Parathyroid adenoma (tissue), 2 donors: ENCODE results near the gene MCM3AP.
"Not testable (repeated sequence)": the region's sequence is repeated elsewhere in the genome, so short reads cannot be mapped to it uniquely, and the experiment has no call there.

Experiments
- H2AFZ ChIP-seq: fragments of 300-600 bp; sonication (generic); one replicate; pipeline ENCODE4 v1.7.0; 2017; ENCODE audit warnings: antibody characterized with exemption, mild to moderate bottlenecking
- H3K27ac ChIP-seq: fragments of 300-600 bp; sonication (generic); one replicate; pipeline ENCODE4 v1.7.0; 2017
- H3K27me3 ChIP-seq: fragments of 300-600 bp; sonication (generic); one replicate; pipeline ENCODE4 v1.7.0; 2017; ENCODE audit warnings: low read length; ENCODE audit not compliant: control insufficient read depth, insufficient read depth
- H3K36me3 ChIP-seq: fragments of 300-600 bp; sonication (generic); one replicate; pipeline ENCODE4 v1.7.0; 2017; ENCODE audit warnings: low read length; ENCODE audit not compliant: control insufficient read depth, insufficient read depth
- H3K4me1 ChIP-seq: fragments of 300-600 bp; sonication (generic); one replicate; pipeline ENCODE4 v1.7.0; 2017; ENCODE audit warnings: control low read depth
- H3K4me2 ChIP-seq: fragments of 300-600 bp; sonication (generic); one replicate; pipeline ENCODE4 v1.7.0; 2017; ENCODE audit warnings: low read length
- H3K4me3 ChIP-seq: fragments of 300-600 bp; sonication (generic); one replicate; pipeline ENCODE4 v1.7.0; 2017; ENCODE audit warnings: low read depth, low read length
- H3K79me2 ChIP-seq: fragments of 300-600 bp; sonication (generic); one replicate; pipeline ENCODE4 v1.7.0; 2017; ENCODE audit warnings: control low read depth
- H3K9ac ChIP-seq: fragments of 300-600 bp; sonication (generic); one replicate; pipeline ENCODE4 v1.7.0; 2017; ENCODE audit warnings: mild to moderate bottlenecking
- H3K9me3 ChIP-seq: fragments of 300-600 bp; sonication (generic); one replicate; pipeline ENCODE4 v1.7.0; 2017; ENCODE audit warnings: low read length; ENCODE audit not compliant: control insufficient read depth
- TF ChIP-seq, protein P1 (sequence below): fragments of 300-600 bp; sonication (generic); IDR thresholded peaks from one replicate; pipeline ENCODE4 v1.7.0; 2017; ENCODE audit warnings: antibody characterized with exemption, mild to moderate bottlenecking
- donor health status: primary hyperparathyroidism.

Gene MCM3AP

DNA sequence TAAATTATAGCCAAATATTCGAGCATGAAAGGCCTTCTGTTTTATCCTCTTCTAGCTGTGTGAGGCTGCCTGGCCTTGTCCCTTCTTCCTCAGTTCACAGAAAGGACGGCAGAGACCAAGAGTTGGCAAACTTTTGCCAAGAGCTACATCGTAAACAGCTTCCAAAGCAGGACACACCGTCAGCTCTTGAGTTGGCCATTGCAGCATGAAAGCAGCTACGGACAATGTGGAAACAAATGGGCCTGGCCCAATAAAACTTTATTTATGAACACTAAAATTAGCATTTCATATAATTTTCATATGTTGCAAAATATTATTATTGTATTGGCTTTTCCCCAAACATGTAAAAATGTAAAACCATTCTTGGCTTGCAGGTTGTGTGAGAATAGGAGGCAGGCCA, 27.5 kb upstream of the MCM3AP start:
- H3K27me3 ChIP-seq: no peaks in the 10 kb centered on the region

DNA sequence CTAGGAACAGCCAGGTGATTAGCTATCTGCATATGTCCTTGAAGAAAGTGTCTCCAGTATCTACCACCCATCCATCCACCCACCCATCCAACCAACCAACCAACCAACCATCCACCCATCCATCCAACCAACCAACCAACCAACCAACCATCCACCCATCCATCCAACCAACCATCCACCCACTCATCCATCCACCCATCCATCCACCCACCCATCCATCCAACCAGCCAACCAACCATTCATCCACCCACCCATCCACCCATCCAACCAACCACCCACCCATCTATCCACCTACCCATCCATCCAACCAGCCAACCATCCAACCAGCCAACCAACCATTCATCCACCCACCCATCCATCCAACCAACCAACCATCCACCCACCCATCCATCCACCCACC, 26.2 kb upstream of the MCM3AP start:
- H3K36me3 ChIP-seq: no peaks in the 10 kb centered on the region
- H2AFZ ChIP-seq: no peak overlapping the region
- no peaks in the 10 kb centered on the region for H3K4me1 ChIP-seq
- H3K9me3 ChIP-seq: no peaks in the 10 kb centered on the region
- no peak overlapping the region for H3K4me2 ChIP-seq
- TF ChIP-seq, protein P1, sequence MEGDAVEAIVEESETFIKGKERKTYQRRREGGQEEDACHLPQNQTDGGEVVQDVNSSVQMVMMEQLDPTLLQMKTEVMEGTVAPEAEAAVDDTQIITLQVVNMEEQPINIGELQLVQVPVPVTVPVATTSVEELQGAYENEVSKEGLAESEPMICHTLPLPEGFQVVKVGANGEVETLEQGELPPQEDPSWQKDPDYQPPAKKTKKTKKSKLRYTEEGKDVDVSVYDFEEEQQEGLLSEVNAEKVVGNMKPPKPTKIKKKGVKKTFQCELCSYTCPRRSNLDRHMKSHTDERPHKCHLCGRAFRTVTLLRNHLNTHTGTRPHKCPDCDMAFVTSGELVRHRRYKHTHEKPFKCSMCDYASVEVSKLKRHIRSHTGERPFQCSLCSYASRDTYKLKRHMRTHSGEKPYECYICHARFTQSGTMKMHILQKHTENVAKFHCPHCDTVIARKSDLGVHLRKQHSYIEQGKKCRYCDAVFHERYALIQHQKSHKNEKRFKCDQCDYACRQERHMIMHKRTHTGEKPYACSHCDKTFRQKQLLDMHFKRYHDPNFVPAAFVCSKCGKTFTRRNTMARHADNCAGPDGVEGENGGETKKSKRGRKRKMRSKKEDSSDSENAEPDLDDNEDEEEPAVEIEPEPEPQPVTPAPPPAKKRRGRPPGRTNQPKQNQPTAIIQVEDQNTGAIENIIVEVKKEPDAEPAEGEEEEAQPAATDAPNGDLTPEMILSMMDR: no peak
- H3K27me3 ChIP-seq: no peaks in the 10 kb centered on the region
- H3K9ac ChIP-seq: no peak overlapping the region
- H3K4me3 ChIP-seq: no peak overlapping the region
- H3K27ac ChIP-seq: no peak overlapping the region
- H3K79me2 ChIP-seq: no peaks in the 10 kb centered on the region

More for the DNA sequence above, 27.5 kb upstream of the MCM3AP start:
- no peak overlapping the region for H3K4me3 ChIP-seq
- no peak overlapping the region for H3K9ac ChIP-seq
- no peaks in the 10 kb centered on the region for H3K36me3 ChIP-seq
- no peaks in the 10 kb centered on the region for H3K9me3 ChIP-seq
- no peak overlapping the region for H3K27ac ChIP-seq
- TF ChIP-seq, protein P1: no peak
- no peaks in the 10 kb centered on the region for H3K79me2 ChIP-seq
- no peaks in the 10 kb centered on the region for H3K4me1 ChIP-seq
- no peak overlapping the region for H3K4me2 ChIP-seq
- no peak overlapping the region for H2AFZ ChIP-seq

DNA sequence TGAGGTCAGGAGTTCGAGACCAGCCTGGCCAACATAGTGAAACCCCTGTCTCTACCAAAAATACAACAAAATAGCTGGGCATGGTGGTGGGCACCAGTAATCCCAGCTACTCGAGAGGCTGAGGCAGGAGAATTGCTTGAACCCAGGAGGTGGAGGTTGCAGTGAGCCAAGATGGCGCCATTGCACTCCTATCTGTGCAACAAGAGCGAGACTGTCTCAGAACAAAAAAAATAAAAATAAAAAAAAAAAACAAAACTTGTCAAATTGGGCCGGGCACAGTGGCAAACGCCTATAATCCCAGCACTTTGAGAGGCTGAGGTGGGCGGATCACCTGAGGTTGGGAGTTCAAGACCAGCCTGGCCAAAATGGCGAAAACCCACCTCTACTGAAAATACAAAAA, 24.8 kb upstream of the MCM3AP start:
- not testable (repeated sequence) for H3K9me3 ChIP-seq, H3K4me2 ChIP-seq, H3K4me3 ChIP-seq, H2AFZ ChIP-seq, H3K9ac ChIP-seq, H3K27ac ChIP-seq, H3K27me3 ChIP-seq, H3K4me1 ChIP-seq, H3K36me3 ChIP-seq, H3K79me2 ChIP-seq

DNA sequence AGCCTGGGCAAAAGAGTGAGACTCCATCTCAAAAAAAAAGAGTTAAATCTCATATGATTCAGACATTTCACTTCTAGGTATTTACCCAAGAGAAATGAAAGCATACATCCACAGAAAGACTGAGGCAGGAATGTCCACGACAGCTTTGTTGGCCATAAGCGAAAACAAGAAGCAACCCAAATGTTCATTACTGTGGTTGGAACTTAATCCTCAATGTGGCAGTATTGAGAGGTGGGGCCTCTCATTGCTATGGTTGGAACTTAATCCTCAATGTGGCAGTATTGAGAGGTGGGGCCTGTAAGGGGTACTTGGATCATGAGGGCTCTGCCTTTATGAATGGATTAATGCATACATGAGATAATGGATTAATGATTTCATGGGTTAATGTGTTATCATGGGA, 23.0 kb upstream of the MCM3AP start:
- Histone ChIP-seq H3K9ac (no peak overlapping the region), H3K36me3 (no peaks in the 10 kb centered on the region), H3K79me2 (no peaks in the 10 kb centered on the region), H3K27me3 (no peaks in the 10 kb centered on the region), H3K4me1 (no peaks in the 10 kb centered on the region), H3K27ac (no peak overlapping the region), H3K4me2 (no peak overlapping the region), H3K9me3 (no peaks in the 10 kb centered on the region), H2AFZ (no peak overlapping the region), H3K4me3 (no peak overlapping the region)
- TF ChIP-seq, protein P1: no peak

DNA sequence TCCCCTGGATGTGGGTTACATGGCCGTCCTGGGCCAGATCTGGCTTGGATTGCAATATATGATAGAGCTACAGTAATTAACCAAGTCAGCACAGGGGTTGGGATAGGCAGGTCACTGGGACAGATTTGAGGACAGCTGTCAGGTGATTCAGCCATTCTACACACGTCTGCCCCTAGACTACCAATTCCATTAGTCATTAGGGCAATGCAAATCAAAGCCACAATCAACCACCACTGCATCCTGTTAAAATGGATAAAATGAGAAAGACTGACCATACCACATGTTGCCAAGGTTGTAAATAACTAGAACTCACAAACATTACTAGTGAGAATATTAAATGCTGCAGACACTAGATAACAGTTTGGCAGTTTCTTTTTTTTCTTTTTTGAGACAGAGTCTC, 22.2 kb upstream of the MCM3AP start:
- no peak overlapping the region for H3K4me2 ChIP-seq
- TF ChIP-seq, protein P1: no peak
- H3K9ac ChIP-seq: no peak overlapping the region
- H3K4me1 ChIP-seq: no peaks in the 10 kb centered on the region
- H3K79me2 ChIP-seq: no peaks in the 10 kb centered on the region
- no peak overlapping the region for H2AFZ ChIP-seq
- no peaks in the 10 kb centered on the region for H3K9me3 ChIP-seq
- H3K4me3 ChIP-seq: no peak overlapping the region
- no peak overlapping the region for H3K27ac ChIP-seq
- H3K36me3 ChIP-seq: no peaks in the 10 kb centered on the region
- no peaks in the 10 kb centered on the region for H3K27me3 ChIP-seq
